Measurements from ENCODE around the gene HDLBP.

Gene HDLBP

GRCh38 chr2:241316825-241317224 lies 1.4 kb upstream of the HDLBP start:
- ATAC-seq (ENCODE audit: low read depth) (no peak), DNase-seq (ENCODE audit: low spot score) (no peak)
- Histone ChIP-seq H3K4me1 (ENCODE audit: insufficient read depth, poor library complexity, severe bottlenecking) (peaks cover 59% of the 10 kb centered on the region), H3K36me3 (ENCODE audit: low read depth) (peaks cover 47% of the 10 kb centered on the region), H3K4me3 (ENCODE audit: severe bottlenecking) (peak overlapping the region; percentile 95), H3K27me3 (ENCODE audit: insufficient read depth, poor library complexity, severe bottlenecking) (no peaks in the 10 kb centered on the region), H3K9me3 (ENCODE audit: severe bottlenecking) (no peaks in the 10 kb centered on the region), H3K27ac (ENCODE audit: poor library complexity, severe bottlenecking) (peak overlapping the region; percentile 83)
- TF ChIP-seq CTCF (IDR thresholded peaks at IDR 0.05; ENCODE audit: poor library complexity, severe bottlenecking): no peak

DNA sequence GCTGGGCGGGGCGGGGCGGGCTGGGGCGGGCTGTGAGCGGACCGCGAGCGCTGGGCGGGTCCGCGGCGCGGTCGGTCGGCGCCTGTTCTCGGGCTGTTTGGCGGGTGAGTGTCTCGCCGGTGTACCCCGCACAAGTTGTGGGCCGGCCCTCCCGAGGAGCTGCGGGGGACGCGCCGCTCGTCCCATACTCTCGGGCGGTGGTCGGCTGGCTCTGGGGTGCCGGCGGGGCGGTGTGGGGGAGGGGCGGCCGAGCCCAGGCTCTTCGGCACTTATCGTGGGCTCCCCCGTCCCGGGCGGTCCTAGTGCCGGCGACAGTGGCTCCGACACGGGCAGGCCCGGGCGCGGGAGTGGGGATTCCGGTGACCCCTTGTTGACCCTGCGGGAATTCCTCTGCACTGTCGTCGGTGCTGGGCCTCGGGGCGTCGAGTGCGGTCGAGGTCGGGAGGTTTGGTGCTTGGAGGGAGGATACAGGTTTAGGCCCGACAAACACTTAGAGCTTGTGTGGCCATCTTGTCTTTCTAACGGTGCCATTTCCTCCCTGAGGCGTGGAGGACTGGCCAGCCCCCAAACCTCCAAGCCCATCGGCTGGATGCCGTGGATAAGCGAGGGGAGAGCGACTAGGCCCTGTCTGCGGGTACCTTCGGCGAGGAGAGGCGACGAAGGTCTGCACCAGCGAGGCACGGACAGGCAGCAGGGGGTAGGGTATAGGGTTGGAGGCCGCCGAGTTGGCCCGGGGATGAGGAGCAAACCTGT lies 583 bp upstream of the HDLBP start, which contains the start of gene SEPTIN2:
Gene SEPTIN2, plus strand, starts transcription at position 47 of the 753 bp plus-strand sequence. CDS start 8,308 bp downstream, outside the sequence.
- ATAC-seq (ENCODE audit: low read depth) (peak; percentile 48), DNase-seq (ENCODE audit: low spot score) (peak; percentile 77)
- H3K9me3 ChIP-seq (ENCODE audit: severe bottlenecking): no peaks in the 10 kb centered on the region
- H3K4me3 ChIP-seq (ENCODE audit: severe bottlenecking): peak within 1 kb of the TSS; percentile 95
- H3K36me3 ChIP-seq (ENCODE audit: low read depth): peaks cover 47% of the 10 kb centered on the region
- H3K27ac ChIP-seq (ENCODE audit: poor library complexity, severe bottlenecking): peak within 1 kb of the TSS; percentile 83
- no peak for TF ChIP-seq CTCF (IDR thresholded peaks at IDR 0.05; ENCODE audit: poor library complexity, severe bottlenecking)
- no peaks in the 10 kb centered on the region for H3K27me3 ChIP-seq (ENCODE audit: insufficient read depth, poor library complexity, severe bottlenecking)
- peaks cover 58% of the 10 kb centered on the region for H3K4me1 ChIP-seq (ENCODE audit: insufficient read depth, poor library complexity, severe bottlenecking)

- Histone ChIP-seq H3K27ac (ENCODE audit: poor library complexity, severe bottlenecking) (peak overlapping the region; percentile 83), H3K36me3 (ENCODE audit: low read depth) (peaks cover 33% of the 10 kb centered on the region), H3K27me3 (ENCODE audit: insufficient read depth, poor library complexity, severe bottlenecking) (no peaks in the 10 kb centered on the region), H3K9me3 (ENCODE audit: severe bottlenecking) (no peaks in the 10 kb centered on the region), H3K4me3 (ENCODE audit: severe bottlenecking) (peak overlapping the region; percentile 95), H3K4me1 (ENCODE audit: insufficient read depth, poor library complexity, severe bottlenecking) (peaks cover 56% of the 10 kb centered on the region)
- no peak for TF ChIP-seq CTCF (IDR thresholded peaks at IDR 0.05; ENCODE audit: poor library complexity, severe bottlenecking)
- ATAC-seq (ENCODE audit: low read depth) (no peak), DNase-seq (ENCODE audit: low spot score) (no peak)
These were observed 1.0 kb downstream of the HDLBP start for GRCh38 chr2:241314226-241315092.

GRCh38 chr2:241313543-241314095 lies 1.9 kb downstream of the HDLBP start:
- no peak for TF ChIP-seq CTCF (IDR thresholded peaks at IDR 0.05; ENCODE audit: poor library complexity, severe bottlenecking)
- H3K36me3 ChIP-seq (ENCODE audit: low read depth): peaks cover 30% of the 10 kb centered on the region
- H3K4me1 ChIP-seq (ENCODE audit: insufficient read depth, poor library complexity, severe bottlenecking): peaks cover 48% of the 10 kb centered on the region
- peak overlapping the region; percentile 83 for H3K27ac ChIP-seq (ENCODE audit: poor library complexity, severe bottlenecking)
- ATAC-seq (ENCODE audit: low read depth) (no peak), DNase-seq (ENCODE audit: low spot score) (no peak)
- H3K9me3 ChIP-seq (ENCODE audit: severe bottlenecking): no peaks in the 10 kb centered on the region
- H3K4me3 ChIP-seq (ENCODE audit: severe bottlenecking): peak overlapping the region; percentile 95
- no peaks in the 10 kb centered on the region for H3K27me3 ChIP-seq (ENCODE audit: insufficient read depth, poor library complexity, severe bottlenecking)

Data from RWPE2 (cell line).